Cardiac fibroblast (primary cell): ENCODE measurements around the gene GIMAP8.
"Not testable (repeated sequence)": the region's sequence is repeated elsewhere in the genome, so short reads cannot be mapped to it uniquely, and the experiment has no call there.

Experiments
- DNase-seq, 2 donors: peaks; one replicate each; pipeline versions ENCODE4 v3.0.0 to v3.0.0-alpha.2; 2010; ENCODE audit warnings: low read depth in 2 of 2
- H3K4me3 ChIP-seq, 2 donors: replicated peaks in 1 of 2; 1 replicate in 1 of 2; 2 replicates in 1 of 2; pipeline ENCODE4 v1.5.1; 2011; ENCODE audit warnings: low read depth in 2 of 2, low read length in 2 of 2, mild to moderate bottlenecking in 2 of 2, moderate library complexity in 1 of 2
- CTCF ChIP-seq: IDR thresholded peaks from one replicate; pipeline ENCODE4 v1.5.1; 2011; ENCODE audit warnings: low read depth, mild to moderate bottlenecking, low read length, inconsistent platforms

Gene GIMAP8

GRCh38 chr7:150479023-150479716, 28.7 kb downstream of the GIMAP8 start:
- DNase-seq = no peak
- H3K4me3 ChIP-seq = no peak overlapping the region
- TF ChIP-seq CTCF = no peak

- no peak for TF ChIP-seq CTCF
- DNase-seq = no peak
- no peak overlapping the region for H3K4me3 ChIP-seq
Observed at GRCh38 chr7:150481186-150481920, 30.9 kb downstream of the GIMAP8 start.

- no peak overlapping the region for H3K4me3 ChIP-seq
- no peak for TF ChIP-seq CTCF
- DNase-seq = no peak
Observed at GRCh38 chr7:150481922-150482321, 31.5 kb downstream of the GIMAP8 start.

- DNase-seq, H3K4me3 ChIP-seq: not testable (repeated sequence)
Observed at GRCh38 chr7:150483514-150483913, 33.1 kb downstream of the GIMAP8 start.

GRCh38 chr7:150484071-150484470, 33.6 kb downstream of the GIMAP8 start:
- H3K4me3 ChIP-seq, DNase-seq: not testable (repeated sequence)

- no peak overlapping the region for H3K4me3 ChIP-seq
- TF ChIP-seq CTCF = no peak
- no peak for DNase-seq
Observed at GRCh38 chr7:150487625-150488024, 37.2 kb downstream of the GIMAP8 start.

- DNase-seq = no peak
- TF ChIP-seq CTCF = no peak
- no peak overlapping the region for H3K4me3 ChIP-seq
Observed at GRCh38 chr7:150489782-150490181, 39.4 kb downstream of the GIMAP8 start.

GRCh38 chr7:150493442-150493841, 43.0 kb downstream of the GIMAP8 start:
- H3K4me3 ChIP-seq, DNase-seq: not testable (repeated sequence)
